GM18499 (cell line): ENCODE data around the gene DPYSL5.
"Not testable (repeated sequence)": the region's sequence is repeated elsewhere in the genome, so short reads cannot be mapped to it uniquely, and the experiment has no call there.

Experiments
- ATAC-seq: cut with Tn5 transposase; IDR thresholded peaks from one replicate; pipeline ENCODE4 v1.9.1; 2021; ENCODE audit warnings: moderate number of reproducible peaks; ENCODE audit not compliant: insufficient read depth, unreplicated experiment

DPYSL5 gene

DNA sequence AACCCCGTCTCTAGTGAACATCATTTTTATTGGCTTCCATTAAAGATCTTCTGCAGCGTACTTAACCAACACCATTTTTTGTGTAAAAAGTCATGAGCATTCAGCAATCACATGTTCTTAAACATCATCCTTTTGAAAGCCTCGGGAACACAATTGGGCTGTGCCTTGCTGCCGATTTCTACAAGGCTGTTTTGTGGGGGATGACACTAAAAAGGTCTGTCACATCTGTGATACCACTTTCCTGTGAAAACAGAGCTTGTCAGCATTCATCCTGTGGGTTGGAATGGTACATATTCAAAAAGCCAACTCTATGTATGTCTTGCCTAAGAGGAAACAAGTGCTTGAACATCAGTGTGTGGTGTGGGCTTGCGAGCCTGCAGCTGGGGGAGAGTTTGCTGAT is 73.4 kb downstream of the DPYSL5 start:
- ATAC-seq, result no peak

DNA sequence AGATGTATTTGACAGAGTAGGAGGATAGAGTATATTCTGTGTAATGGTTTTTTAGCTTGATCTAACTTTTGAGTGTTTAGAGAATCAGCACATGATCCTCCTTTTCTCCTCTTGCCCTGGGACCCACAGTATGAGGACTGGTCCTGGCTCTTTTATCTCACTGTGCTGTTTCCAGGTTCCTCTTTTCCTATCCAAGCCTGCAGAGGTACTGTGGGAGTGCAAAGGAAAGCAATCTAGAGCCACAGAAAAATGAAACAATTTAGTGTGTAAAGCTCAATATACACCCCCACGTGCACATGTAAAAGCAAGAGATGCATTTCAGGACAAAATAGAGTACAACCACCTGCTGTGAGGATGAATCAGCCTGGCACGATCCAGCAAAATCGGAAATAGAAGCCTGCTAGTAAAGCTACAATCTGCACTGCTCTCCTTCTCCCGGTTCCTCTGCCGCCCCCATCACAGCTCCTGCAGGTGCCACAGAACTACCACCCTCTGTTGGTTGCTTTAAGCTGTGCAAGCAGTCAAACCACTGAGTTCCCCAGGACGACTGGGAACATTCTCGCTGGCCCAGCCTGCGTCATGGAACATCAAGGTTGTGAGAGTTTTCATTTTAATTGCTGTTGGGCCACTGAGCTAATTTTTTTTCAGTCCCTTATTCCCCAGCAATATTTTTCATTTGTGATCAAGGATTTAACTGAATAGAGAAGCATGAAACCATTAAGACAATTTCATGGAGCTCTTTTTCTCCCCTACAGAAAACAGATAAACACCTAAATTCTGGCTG is 74.7 kb downstream of the DPYSL5 start:
- no peak for ATAC-seq

DNA sequence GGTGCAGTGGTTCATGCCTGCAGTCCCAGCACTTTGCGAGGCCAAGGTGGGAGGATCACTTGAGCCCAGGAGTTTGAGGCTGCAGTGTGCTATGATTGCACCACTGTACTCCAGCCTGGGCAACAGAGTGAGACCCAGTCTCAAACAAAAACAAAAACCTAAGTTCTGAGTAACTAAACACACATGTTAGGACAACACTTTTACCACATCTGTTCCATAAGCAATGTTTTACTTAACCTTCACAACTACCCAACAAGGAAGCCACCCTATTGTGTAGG is 75.2 kb downstream of the DPYSL5 start:
- not testable (repeated sequence) for ATAC-seq

DNA sequence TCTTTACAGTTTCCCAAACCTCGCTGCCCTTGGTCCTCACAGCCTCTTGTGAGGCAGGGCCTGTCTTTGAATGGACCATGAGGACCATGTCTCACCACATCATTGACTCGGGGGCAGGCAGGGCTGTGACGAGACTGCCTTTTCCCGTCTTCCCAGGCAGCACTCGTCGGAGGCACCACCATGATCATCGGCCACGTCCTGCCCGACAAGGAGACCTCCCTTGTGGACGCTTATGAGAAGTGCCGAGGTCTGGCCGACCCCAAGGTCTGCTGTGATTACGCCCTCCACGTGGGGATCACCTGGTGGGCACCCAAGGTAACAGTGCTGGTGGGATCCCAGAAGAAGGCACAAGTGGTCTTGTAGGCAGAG is 76.8 kb downstream of the DPYSL5 start:
- no peak for ATAC-seq

DNA sequence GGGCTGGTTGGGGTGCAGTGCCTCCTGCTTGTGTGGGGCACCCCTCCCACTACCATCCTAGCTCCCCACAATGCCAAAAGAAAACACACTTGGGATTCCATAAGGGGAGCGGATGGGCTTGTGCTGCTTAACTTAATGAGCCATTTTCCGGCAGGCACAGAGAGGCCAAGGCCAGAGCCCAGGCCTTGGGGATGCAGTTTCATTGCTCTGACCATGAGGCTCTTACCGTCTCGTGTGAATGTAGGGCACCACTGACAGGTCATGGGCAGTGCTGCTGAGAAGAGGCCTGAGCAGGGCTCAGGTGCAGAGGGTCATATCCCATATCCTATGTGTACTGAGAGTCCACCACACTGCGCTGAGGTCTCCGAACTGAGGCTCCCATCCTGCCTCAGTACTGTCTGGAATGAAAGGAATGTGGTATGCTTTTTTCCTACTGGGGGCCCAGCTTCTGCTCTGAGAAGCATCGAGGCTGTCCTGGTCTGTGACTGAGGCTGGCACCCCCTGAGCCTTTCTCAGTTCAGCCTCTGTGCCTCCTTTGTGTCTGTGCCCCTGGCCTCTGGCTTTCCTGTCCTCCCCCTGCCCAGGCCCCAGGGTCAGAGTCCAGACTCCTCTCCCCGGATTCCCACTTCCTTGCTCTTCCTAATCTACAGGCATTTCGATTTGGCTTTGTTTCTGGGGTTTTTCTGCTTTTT is 77.3 kb downstream of the DPYSL5 start:
- ATAC-seq, result no peak

DNA sequence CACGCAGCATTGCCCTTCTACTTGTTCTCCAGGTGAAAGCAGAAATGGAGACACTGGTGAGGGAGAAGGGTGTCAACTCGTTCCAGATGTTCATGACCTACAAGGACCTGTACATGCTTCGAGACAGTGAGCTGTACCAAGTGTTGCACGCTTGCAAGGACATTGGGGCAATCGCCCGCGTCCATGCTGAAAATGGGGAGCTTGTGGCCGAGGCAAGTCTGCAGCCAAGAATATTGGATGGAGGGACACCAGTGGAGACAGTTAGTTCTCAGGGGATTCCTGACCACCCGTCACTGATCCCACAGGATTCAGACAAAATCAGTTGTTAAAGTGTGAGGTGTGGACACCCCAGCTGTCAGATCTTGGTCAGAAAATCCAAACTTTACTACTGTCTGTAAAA is 79.3 kb downstream of the DPYSL5 start:
- ATAC-seq, result no peak

DNA sequence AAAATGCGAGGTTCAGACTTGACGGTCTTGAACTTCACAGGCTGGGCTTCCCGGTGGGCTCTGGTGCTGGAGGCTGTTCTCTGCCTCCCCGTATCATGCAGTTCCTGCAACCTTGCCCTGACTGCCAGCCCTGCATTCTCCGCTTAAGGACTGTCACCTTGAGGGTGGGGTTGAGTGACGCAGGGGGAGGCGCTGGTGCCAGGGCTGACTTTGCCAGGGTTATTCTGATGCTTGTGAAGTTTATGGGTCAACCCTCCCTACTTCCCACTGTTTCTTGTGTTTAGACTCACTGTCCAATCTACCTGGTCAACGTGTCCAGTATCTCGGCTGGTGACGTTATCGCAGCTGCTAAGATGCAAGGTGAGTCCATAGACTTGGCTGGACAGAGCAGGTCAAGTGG is 85.0 kb downstream of the DPYSL5 start:
- no peak for ATAC-seq

DNA sequence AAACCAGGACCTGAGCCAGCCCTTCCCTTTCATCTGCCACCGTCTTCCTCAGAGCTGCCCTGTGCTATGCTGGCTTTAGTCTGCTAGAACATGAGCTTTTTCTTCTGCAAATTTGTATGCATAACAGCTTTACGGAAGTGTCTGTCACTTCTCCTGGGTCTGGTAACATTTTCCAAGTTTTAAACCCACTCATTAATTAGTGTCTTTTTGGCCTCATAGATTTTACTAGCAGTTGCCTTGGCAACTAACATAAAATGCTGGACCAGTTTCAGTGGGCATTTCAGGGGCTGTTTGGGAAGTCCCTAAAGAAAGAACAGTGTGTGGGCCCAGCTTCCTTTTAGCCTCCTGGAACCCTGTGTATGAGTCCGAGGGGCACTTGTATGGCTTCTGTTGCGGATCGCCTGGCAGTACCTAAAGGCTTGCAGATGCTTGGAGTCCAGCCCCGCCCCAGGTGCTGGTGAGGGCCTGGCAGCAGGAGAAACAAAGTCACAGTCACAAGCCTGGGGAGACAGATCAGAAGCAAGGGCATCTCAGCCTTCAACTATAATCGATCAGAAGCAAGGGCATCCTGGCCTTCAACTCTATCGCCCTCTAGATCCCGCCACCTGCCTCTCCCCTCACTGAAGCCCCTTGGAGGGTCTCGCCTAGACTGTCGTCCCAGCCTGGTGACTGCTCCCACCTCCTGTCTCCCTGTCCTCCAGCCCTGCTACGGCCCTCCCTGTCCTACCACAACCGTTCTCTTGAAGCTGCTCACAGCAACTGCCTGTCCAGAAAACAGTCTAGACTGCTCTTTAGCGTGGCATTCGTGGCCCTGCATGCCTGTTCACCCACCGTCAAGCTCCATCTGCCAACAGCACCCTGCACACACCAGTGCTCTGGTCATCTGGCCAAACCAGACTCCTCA is 85.8 kb downstream of the DPYSL5 start:
- ATAC-seq, result no peak

DNA sequence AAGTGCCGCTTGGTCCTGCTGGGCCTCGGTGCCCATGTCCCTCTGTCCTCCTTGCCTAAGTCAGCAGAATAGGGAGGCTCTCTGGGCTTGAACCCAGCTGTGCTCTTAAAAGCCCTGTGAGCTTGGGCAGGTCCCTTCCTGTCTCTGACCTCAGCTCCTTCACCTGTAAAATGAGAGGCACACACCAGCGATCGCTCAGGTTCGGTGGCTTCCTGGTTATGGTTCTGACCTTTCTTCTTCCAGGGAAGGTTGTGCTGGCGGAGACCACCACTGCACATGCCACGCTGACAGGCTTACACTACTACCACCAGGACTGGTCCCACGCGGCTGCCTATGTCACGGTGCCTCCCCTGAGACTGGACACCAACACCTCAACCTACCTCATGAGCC is 86.4 kb downstream of the DPYSL5 start:
- no peak for ATAC-seq

DNA sequence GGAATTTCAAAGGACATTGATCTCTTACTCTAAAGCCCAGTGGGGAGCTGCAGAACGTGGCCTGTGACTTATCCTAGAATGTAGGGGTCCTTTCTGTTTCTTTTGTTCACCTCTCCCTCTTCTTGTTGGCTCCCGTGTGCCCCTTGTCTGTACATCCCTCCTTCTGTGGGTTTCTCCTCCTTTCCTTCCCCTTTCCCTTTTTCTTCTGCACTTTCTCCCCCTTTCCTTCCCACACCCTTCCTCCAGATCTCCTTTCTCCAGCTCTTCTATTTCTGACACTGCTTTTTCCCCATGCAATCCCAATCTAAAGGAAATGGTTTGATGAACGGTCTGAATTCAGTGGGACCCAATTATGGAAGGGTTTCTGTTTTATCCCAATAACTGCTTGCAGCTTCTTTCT is 87.1 kb downstream of the DPYSL5 start:
- ATAC-seq, result no peak

DNA sequence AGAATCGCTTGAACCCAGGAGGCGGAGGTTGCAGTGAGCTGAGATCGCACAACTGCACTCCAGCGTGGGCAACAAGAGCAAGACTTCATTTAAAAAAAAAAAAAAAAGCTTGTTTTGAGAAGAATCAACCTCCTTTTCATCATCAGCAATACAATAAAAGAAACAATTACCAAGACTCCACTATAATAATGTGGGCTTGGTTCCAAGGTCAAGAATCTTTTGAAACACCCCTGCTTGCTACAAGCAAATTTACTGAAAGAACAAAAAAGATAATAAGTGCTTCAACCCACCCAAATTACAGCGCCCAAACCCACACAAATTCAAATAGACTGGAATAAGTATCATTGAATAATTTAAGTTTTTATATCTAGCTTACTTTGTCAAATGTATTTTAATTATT is 88.9 kb downstream of the DPYSL5 start:
- no peak for ATAC-seq

DNA sequence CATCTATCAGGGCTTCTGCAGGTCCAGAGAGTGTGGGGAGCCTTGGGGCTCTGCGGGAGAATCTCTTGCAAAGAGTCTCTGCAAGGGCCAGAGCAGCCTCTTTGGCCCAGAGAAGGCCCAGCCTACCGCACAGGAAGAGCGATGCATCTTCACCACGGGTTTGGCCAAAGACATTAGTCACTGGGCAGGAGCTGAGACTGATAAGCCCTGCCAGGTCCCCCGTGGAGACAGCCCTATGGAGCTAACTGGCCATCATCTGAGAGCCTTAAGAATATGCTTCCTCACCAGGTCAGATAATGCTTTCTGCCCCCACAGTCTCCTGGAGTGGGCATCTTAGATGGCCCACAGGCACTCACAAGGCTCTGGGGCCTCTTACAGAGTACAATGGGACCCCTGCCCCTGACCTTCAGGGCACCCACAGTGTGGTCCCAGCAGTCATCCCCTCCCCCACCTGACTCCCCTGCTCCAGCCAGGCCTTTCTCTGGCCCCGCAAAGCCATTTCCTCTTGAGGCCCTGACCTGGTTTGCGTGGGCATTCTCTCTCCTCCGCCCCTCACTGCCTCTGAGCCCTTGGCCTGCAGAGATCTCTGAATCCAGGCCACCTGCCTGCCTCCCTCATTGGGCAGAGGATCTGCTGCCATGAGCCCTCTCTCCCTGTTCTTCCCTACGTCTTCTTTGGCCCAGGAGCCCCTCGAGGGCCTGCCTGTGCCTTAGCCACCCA is 90.6 kb downstream of the DPYSL5 start:
- ATAC-seq, result no peak

DNA sequence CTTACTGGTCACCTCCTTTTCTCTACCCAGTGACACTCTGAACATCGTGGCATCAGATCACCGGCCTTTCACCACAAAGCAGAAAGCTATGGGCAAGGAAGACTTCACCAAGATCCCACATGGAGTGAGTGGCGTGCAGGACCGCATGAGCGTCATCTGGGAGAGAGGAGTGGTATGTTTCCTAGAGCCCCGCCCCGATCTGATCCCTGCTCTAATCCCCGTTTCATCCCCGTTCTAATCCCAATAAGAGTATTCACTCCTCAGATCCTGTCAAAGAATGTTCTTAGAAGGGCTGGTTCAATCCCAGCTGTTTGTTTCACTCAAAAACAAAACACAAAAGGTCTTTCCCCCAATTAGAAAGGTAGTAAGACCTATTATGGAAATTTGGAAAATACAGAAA is 92.1 kb downstream of the DPYSL5 start:
- no peak for ATAC-seq

DNA sequence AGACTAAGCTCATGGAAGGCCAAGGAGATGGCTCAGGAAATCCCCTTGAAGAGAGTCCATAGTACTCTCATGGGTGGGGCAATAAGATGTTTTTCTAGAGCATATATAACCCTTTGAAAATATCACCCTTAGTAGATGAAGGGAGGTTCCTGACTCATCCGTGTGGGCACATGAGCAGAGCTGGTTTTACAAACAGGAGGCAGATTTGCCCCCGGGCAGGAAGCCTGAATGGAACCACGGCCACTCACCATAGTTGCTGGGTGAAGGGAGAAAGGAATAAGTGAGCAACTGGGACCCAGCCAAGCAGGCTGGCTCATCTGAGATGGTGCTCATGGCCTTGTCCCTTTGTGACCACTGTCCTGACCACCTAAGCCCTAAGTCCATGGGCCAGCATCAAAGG is 93.6 kb downstream of the DPYSL5 start:
- ATAC-seq, result no peak

DNA sequence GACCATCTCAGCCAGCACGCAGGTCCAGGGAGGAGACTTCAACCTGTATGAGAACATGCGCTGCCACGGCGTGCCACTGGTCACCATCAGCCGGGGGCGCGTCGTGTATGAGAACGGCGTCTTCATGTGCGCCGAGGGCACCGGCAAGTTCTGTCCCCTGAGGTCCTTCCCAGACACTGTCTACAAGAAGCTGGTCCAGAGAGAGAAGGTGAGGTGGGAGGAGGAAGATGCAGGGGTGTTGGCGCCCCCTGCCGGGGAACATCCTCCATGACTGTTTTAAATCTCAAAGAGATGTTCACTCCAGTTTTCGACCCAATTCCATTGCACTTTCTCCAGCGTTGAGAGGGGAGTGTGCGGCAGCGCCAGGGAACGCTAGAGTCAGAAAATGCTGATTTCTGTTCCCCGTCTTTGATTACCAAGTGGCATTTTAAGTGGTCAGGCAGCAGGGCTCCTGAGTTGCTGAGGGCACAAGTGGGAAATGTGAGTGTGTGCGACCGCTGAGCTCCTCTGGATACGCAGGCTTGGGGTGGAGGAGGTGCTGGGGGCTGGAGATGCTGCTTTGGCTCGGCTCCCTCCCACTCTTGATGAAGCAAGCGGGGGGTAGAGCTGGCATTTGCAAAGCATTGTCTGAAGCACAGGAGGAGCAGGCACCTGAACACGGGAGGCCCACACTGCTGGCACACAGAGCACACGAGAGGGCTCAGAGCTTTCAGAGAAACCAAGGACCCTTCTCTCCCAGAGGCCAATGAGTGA is 94.8 kb downstream of the DPYSL5 start:
- ATAC-seq, result no peak

DNA sequence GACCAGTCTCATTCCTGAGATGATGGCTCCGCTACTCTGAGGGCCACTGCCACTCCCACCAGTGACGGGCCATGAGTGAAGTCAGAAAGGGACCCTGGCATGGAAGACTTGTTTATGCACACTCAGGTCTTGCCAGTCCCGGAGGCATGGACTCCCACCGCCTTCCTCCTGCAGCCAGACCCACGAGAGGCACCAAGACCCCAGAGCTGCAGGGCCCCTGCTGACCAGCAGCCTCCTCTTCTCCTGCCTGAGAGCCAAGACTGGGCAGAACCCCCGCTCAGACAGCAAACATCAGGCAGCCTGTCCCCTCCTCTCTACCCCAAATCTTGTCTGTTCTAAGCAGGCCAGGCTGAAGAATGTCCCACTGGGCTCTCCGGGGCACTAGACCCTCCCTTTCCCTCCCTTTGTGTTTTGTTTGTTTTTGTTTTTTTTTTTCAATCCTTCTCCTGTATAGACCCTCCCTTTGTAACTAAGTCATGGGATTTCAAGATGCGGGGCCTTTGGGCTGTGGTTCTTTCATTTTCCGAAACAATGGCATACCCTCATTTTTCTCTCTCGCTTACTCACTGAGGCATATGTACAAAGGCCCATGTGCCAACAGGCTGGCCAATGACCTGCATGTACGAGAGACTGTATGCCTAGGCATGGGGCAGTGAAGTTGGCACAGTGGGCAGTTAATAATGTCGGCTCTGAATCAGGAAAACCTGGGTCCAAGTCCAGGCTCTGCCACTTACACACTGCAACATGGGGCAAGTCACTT is 98.2 kb downstream of the DPYSL5 start:
- ATAC-seq, result no peak

DNA sequence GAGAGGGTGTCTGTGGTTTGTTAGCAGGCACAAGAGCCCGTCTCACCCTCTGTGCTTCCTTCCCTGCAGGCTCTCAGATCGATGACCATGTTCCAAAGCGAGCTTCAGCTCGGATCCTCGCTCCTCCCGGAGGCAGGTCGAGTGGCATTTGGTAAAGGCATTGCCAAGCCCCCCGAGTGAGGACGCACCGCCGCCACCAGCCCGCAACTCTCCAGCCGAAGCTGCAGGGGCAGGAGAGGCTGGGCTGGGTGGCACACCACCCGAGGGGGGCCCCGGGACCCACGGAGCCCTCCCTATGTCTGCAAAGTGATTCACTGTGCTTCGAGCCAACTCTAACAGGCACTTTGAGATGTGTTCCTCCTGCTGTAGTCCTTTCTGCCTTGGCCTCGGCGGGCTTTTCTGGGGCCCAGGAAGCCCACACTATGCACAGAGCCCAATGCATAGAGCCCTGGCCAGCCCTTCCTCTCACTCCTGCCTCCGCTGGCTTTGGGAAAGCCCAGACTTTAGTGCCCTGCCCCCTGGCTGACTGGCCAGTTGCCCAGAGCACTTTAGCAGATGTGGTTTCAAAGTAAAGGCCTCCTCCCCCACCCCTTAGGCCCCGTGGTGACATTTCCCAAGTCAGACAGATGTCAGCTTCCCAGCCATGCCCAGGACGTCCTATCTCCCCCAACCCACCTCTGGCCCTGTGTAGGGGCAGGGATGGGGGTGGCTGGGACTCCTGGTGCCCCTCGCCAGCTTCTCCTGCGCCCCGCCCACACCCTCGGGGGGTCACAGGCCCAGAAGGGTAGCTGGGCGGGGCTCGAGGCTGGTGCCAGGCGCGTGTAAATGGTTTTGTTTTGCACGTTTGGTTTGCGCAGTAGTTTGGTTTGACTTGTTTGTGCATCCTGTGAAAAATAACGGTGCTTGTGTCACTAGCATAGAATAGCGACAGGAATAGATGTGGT is 99.2 kb downstream of the DPYSL5 start:
- ATAC-seq, result no peak

DNA sequence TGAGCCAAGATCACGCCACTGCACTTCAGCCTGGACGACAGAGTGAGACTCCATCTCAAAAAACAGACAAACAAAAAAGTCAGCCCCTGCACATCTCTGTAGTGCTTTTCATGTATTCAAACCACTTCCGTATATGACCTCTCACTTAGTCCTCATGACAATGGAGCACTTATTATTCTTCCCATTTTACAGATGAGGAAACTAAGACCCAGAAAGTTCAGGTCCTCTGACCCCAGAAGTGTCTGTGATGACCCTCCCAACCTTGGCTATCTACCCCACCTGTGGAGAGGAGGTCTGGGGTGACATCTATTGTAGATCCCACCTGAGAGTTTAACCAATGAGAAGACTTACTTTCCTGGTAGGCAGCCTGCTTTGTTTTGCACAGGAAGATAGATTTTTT is 100.9 kb downstream of the DPYSL5 start:
- no peak for ATAC-seq
